Stimulated activated CD8-positive, alpha-beta memory T cell treated with anti-CD3 and anti-CD28 coated beads, Interleukin-4, amount 100 ng/mL, for 48 hours (primary cell): ENCODE results near the gene KLHL28.

Experiments used
- DNase-seq: peaks from one replicate; pipeline ENCODE4 v3.0.0-alpha.2; 2020

Gene KLHL28

GRCh38 chr14:44961554-44962333 lies at the start of gene KLHL28, which contains the start of gene TOGARAM1:
TSS of gene KLHL28 (minus strand) at chr14:44961947. CDS start at chr14:44945928, 16,019 bp downstream.
TSS of gene TOGARAM1 (plus strand) at chr14:44962190. CDS start at chr14:44962422, 232 bp downstream.
- peak; percentile 94 for DNase-seq

- DNase-seq = no peak
These were observed 42.2 kb upstream of the KLHL28 start for GRCh38 chr14:45003924-45004323.

GRCh38 chr14:44995770-44996294 lies 34.1 kb upstream of the KLHL28 start:
- DNase-seq = no peak

GRCh38 chr14:44995196-44995595 lies 33.4 kb upstream of the KLHL28 start:
- DNase-seq = no peak

- no peak for DNase-seq
These were observed 28.8 kb upstream of the KLHL28 start for GRCh38 chr14:44990533-44990932.

GRCh38 chr14:44989497-44990440 lies 28.0 kb upstream of the KLHL28 start:
- no peak for DNase-seq

- no peak for DNase-seq
These were observed 26.9 kb upstream of the KLHL28 start for GRCh38 chr14:44988694-44989093.

- no peak for DNase-seq
These were observed 20.8 kb upstream of the KLHL28 start for GRCh38 chr14:44982594-44982993.

GRCh38 chr14:44981198-44981597 lies 19.5 kb upstream of the KLHL28 start:
- DNase-seq = no peak

GRCh38 chr14:44979740-44980356 lies 18.1 kb upstream of the KLHL28 start:
- DNase-seq = no peak

- no peak for DNase-seq
These were observed 17.5 kb upstream of the KLHL28 start for GRCh38 chr14:44979273-44979672.

- no peak for DNase-seq
These were observed 9.7 kb upstream of the KLHL28 start for GRCh38 chr14:44971459-44971858.

- DNase-seq = no peak
These were observed 9.2 kb upstream of the KLHL28 start for GRCh38 chr14:44970907-44971306.

GRCh38 chr14:44968714-44969113 lies 7.0 kb upstream of the KLHL28 start:
- no peak for DNase-seq

GRCh38 chr14:44966601-44967336 lies 5.0 kb upstream of the KLHL28 start:
- no peak for DNase-seq

- no peak for DNase-seq
These were observed 2.1 kb upstream of the KLHL28 start for GRCh38 chr14:44963775-44964380.

GRCh38 chr14:44963044-44963528 lies 1.3 kb upstream of the KLHL28 start:
- DNase-seq = no peak

GRCh38 chr14:44962334-44963043 lies 742 bp upstream of the KLHL28 start:
- no peak for DNase-seq

GRCh38 chr14:44961151-44961553 lies 595 bp downstream of the KLHL28 start:
- DNase-seq = peak; percentile 68

GRCh38 chr14:44960646-44961045 lies 1.1 kb downstream of the KLHL28 start:
- DNase-seq = no peak

GRCh38 chr14:44960146-44960545 lies 1.6 kb downstream of the KLHL28 start:
- no peak for DNase-seq
